ENCODE measurements around the gene NUMA1.

Gene NUMA1

GRCh38 chr11:72075109-72075508 lies 5.2 kb downstream of the NUMA1 start:
- peak overlapping the region; percentile 56 for H3K27ac ChIP-seq (replicated peaks)
- TF ChIP-seq SPI1 (IDR thresholded peaks at IDR 0.05; ENCODE audit: borderline replicate concordance, low read depth) = peak; percentile 88
- no peak for TF ChIP-seq POLR2AphosphoS5 (IDR thresholded peaks at IDR 0.05; ENCODE audit: low read depth)
- TF ChIP-seq GABPA (IDR thresholded peaks at IDR 0.05; ENCODE audit: low read depth) = no peak
- TF ChIP-seq, protein P1, sequence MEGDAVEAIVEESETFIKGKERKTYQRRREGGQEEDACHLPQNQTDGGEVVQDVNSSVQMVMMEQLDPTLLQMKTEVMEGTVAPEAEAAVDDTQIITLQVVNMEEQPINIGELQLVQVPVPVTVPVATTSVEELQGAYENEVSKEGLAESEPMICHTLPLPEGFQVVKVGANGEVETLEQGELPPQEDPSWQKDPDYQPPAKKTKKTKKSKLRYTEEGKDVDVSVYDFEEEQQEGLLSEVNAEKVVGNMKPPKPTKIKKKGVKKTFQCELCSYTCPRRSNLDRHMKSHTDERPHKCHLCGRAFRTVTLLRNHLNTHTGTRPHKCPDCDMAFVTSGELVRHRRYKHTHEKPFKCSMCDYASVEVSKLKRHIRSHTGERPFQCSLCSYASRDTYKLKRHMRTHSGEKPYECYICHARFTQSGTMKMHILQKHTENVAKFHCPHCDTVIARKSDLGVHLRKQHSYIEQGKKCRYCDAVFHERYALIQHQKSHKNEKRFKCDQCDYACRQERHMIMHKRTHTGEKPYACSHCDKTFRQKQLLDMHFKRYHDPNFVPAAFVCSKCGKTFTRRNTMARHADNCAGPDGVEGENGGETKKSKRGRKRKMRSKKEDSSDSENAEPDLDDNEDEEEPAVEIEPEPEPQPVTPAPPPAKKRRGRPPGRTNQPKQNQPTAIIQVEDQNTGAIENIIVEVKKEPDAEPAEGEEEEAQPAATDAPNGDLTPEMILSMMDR (IDR thresholded peaks at IDR 0.05; ENCODE audit: insufficient read depth, low read length) = peak; percentile 47
- H3K4me3 ChIP-seq (replicated peaks; ENCODE audit: insufficient read depth, low read length) = no peak overlapping the region
- no peaks in the 10 kb centered on the region for H3K27me3 ChIP-seq (ENCODE audit: insufficient read depth, poor library complexity, severe bottlenecking)
- DNase-seq (ENCODE audit: low read depth in 1 of 2, low spot score in 1 of 2) = peak in 1 of 2 experiments; percentile 82

DNA sequence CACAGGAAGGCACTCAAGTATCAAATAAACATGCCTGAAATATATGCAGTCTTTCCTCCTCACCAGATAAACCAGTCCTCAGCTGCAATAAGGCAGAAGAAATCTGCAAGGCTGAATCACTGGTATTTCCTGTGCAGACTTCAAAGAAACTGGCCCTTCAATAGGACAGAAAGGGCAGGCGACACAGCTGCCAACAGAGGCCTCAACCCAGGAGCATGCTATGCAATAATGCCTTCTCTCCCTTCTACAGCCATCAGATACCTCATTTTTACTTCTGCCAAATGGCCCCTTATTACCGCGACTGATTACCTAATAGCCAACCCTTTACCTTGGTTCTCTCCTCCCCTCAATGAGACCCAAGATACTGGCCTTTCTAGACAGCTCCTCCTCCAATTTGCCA lies 8.0 kb downstream of the NUMA1 start:
- TF ChIP-seq POLR2AphosphoS5 (IDR thresholded peaks at IDR 0.05; ENCODE audit: low read depth) (no peak), GABPA (IDR thresholded peaks at IDR 0.05; ENCODE audit: low read depth) (no peak), SPI1 (IDR thresholded peaks at IDR 0.05; ENCODE audit: borderline replicate concordance, low read depth) (no peak)
- TF ChIP-seq, protein P2, sequence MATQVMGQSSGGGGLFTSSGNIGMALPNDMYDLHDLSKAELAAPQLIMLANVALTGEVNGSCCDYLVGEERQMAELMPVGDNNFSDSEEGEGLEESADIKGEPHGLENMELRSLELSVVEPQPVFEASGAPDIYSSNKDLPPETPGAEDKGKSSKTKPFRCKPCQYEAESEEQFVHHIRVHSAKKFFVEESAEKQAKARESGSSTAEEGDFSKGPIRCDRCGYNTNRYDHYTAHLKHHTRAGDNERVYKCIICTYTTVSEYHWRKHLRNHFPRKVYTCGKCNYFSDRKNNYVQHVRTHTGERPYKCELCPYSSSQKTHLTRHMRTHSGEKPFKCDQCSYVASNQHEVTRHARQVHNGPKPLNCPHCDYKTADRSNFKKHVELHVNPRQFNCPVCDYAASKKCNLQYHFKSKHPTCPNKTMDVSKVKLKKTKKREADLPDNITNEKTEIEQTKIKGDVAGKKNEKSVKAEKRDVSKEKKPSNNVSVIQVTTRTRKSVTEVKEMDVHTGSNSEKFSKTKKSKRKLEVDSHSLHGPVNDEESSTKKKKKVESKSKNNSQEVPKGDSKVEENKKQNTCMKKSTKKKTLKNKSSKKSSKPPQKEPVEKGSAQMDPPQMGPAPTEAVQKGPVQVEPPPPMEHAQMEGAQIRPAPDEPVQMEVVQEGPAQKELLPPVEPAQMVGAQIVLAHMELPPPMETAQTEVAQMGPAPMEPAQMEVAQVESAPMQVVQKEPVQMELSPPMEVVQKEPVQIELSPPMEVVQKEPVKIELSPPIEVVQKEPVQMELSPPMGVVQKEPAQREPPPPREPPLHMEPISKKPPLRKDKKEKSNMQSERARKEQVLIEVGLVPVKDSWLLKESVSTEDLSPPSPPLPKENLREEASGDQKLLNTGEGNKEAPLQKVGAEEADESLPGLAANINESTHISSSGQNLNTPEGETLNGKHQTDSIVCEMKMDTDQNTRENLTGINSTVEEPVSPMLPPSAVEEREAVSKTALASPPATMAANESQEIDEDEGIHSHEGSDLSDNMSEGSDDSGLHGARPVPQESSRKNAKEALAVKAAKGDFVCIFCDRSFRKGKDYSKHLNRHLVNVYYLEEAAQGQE (IDR thresholded peaks at IDR 0.05; ENCODE audit: insufficient replicate concordance, low read depth) = no peak
- TF ChIP-seq, protein P1 (IDR thresholded peaks at IDR 0.05; ENCODE audit: insufficient read depth, low read length) = no peak
- Histone ChIP-seq H3K27ac (replicated peaks) (no peak overlapping the region), H3K27me3 (ENCODE audit: insufficient read depth, poor library complexity, severe bottlenecking) (no peaks in the 10 kb centered on the region), H3K4me3 (replicated peaks; ENCODE audit: insufficient read depth, low read length) (no peak overlapping the region)
- DNase-seq (ENCODE audit: low read depth in 1 of 2, low spot score in 1 of 2) = no peak

- no peak overlapping the region for H3K4me3 ChIP-seq (replicated peaks; ENCODE audit: insufficient read depth, low read length)
- DNase-seq (ENCODE audit: low read depth in 1 of 2, low spot score in 1 of 2) = no peak
- no peaks in the 10 kb centered on the region for H3K27me3 ChIP-seq (ENCODE audit: insufficient read depth, poor library complexity, severe bottlenecking)
- peak overlapping the region; percentile 54 for H3K27ac ChIP-seq (replicated peaks)
- TF ChIP-seq GABPA (IDR thresholded peaks at IDR 0.05; ENCODE audit: low read depth) (no peak), POLR2AphosphoS5 (IDR thresholded peaks at IDR 0.05; ENCODE audit: low read depth) (no peak), SPI1 (IDR thresholded peaks at IDR 0.05; ENCODE audit: borderline replicate concordance, low read depth) (no peak)
- TF ChIP-seq, protein P2 (IDR thresholded peaks at IDR 0.05; ENCODE audit: insufficient replicate concordance, low read depth) = no peak
- TF ChIP-seq, protein P1 (IDR thresholded peaks at IDR 0.05; ENCODE audit: insufficient read depth, low read length) = no peak
Observed at GRCh38 chr11:72070491-72070890, 9.9 kb downstream of the NUMA1 start.

DNA sequence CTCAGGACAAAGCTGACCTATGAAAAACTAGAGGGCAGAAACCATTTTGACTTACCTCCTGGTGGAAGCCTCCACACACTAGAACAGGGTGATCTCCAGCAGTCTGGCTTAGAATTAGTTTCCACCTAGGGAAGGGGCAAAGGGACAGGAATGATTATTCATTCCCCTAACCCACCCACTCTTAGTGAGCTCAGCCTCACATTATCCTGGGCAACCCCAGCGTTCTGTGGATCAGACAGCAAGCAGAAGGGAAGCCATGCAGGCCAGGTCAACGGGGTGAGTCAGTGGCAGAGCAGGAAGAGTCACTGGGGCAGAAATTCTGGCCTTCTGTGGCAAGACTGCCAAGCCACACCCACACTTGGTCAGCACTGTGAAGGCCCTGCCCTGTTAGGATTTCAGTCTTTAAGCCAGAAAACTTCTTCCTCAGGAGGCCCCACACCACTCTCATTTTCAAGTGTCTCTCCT lies 10.5 kb downstream of the NUMA1 start:
- DNase-seq (ENCODE audit: low read depth in 1 of 2, low spot score in 1 of 2) = peak; percentile 60 to 75
- H3K27ac ChIP-seq (replicated peaks) = peak overlapping the region; percentile 54
- no peaks in the 10 kb centered on the region for H3K27me3 ChIP-seq (ENCODE audit: insufficient read depth, poor library complexity, severe bottlenecking)
- no peak overlapping the region for H3K4me3 ChIP-seq (replicated peaks; ENCODE audit: insufficient read depth, low read length)
- TF ChIP-seq GABPA (IDR thresholded peaks at IDR 0.05; ENCODE audit: low read depth) = no peak
- TF ChIP-seq POLR2AphosphoS5 (IDR thresholded peaks at IDR 0.05; ENCODE audit: low read depth) = 0 out of 2 replicates have a peak, but pooled peaks have one; percentile 19

Data from HL-60 (cell line).